HepG2 (cell line): ENCODE results near the gene SLC35G2. TPM values are rescaled to one million over a fixed set of nuclear protein-coding genes. Genes with fewer than 3 reads are reported as not detected.
A peak's percentile ranks its signal among the peaks of the same experiment; 100 is the strongest.

ENCODE experiments used
- AKNA ChIP-seq: sonication (generic); formaldehyde crosslinking; IDR thresholded peaks from 2 replicates; pipeline ENCODE4 v1.4.0; 2020; ENCODE audit warnings: missing genetic modification reagents, borderline replicate concordance
- PHF8 ChIP-seq: sonication (generic); formaldehyde crosslinking; IDR thresholded peaks from 2 replicates; pipeline ENCODE4 v1.5.0; 2020; ENCODE audit warnings: missing genetic modification reagents
- SNAI1 ChIP-seq: sonication (generic); formaldehyde crosslinking; IDR thresholded peaks from 2 replicates; pipeline ENCODE4 v1.5.0; 2020; ENCODE audit warnings: mild to moderate bottlenecking, missing genetic modification reagents, borderline replicate concordance
- ZNF407 ChIP-seq: sonication (generic); formaldehyde crosslinking; IDR thresholded peaks from one replicate; pipeline ENCODE4 v1.5.1; 2020; ENCODE audit warnings: mild to moderate bottlenecking, missing genetic modification reagents; ENCODE audit errors: not compliant biosample characterization
- polyA plus RNA-seq, 8 experiments: library from polyadenylated mRNA; depleted of rRNA in 3 of 8; stranded (reverse) in 7 of 8; unstranded in 1 of 8; fragments of >200 nt; fragmentation: Illumina TruSeq in 4 of 8; extraction: Trizol in 4 of 8; gene quantifications; 2 replicates each; pipeline versions ENCODE4 v1.2.1 to v1.2.3, GENCODE V29; 2011 to 2016; ENCODE audit warnings: low read depth in 4 of 8, missing spikeins in 1 of 8, mixed read lengths in 1 of 8; ENCODE audit not compliant: insufficient read depth in 1 of 8
- total RNA-seq, 5 experiments: library from RNA; depleted of rRNA; stranded (reverse); fragments of >200 nt; fragmentation: Illumina TruSeq; extraction: Trizol; gene quantifications; 2 replicates each; pipeline ENCODE4 v1.2.3, GENCODE V29; 2016; ENCODE audit warnings: low read depth in 1 of 5

The SLC35G2 gene
- total and polyA plus RNA-seq, 2 of the 13 experiments (the other 11 are each of a cell fraction or from before 2014, with no cell fraction given): 7.6 to 10.3 TPM

GRCh38 chr3:136862617-136863322, 43.8 kb downstream of the SLC35G2 start (continued):
- no peak for TF ChIP-seq AKNA (CRISPR knock-in tag)
- 0 out of 2 replicates have a peak, but pooled peaks have one; percentile 12 for TF ChIP-seq SNAI1
- TF ChIP-seq ZNF407 (CRISPR knock-in tag): peak; percentile 7
- peak; percentile 14; the same call in 1 of the 2 replicates for TF ChIP-seq PHF8
